K562 (cell line): ENCODE data around the gene MYO5C.

Experiments used
- EP300 ChIP-seq: IDR thresholded peaks from 2 replicates; pipeline ENCODE4 v1.6.1; 2012; ENCODE audit warnings: low read length, improper control_type of control experiment
- EZH2 ChIP-seq: IDR thresholded peaks from 2 replicates; pipeline ENCODE4 v1.6.1; 2012; ENCODE audit warnings: low read depth, mild to moderate bottlenecking, inconsistent platforms, low read length, borderline replicate concordance
- FOXJ3 ChIP-seq: sonication (generic); formaldehyde crosslinking; IDR thresholded peaks from 2 replicates; pipeline ENCODE4 v1.4.0; 2020; ENCODE audit warnings: mild to moderate bottlenecking, missing genetic modification reagents
- GATAD2A ChIP-seq: fragments of 450-650 bp; IDR thresholded peaks from 2 replicates; pipeline ENCODE4 v1.6.1; 2017
- IRF2 ChIP-seq: sonication (generic); formaldehyde crosslinking; IDR thresholded peaks from 2 replicates; pipeline ENCODE4 v1.8.1; 2022; ENCODE audit warnings: mild to moderate bottlenecking, missing genetic modification reagents
- MAFK ChIP-seq: IDR thresholded peaks from 2 replicates; pipeline ENCODE4 v1.6.1; 2011; ENCODE audit warnings: low read length, improper control_type of control experiment
- NCOA4 ChIP-seq: fragments of 450-650 bp; IDR thresholded peaks from 2 replicates; pipeline ENCODE4 v1.6.1; 2018; ENCODE audit warnings: mild to moderate bottlenecking; ENCODE audit not compliant: partially characterized antibody
- ZNF224 ChIP-seq: sonication (generic); formaldehyde crosslinking; IDR thresholded peaks from 2 replicates; pipeline ENCODE4 v1.8.0; 2022; ENCODE audit warnings: mild to moderate bottlenecking, missing genetic modification reagents
- TF ChIP-seq, protein P1 (sequence below): fragments of 450-650 bp; IDR thresholded peaks from 2 replicates; pipeline ENCODE4 v1.6.1; 2016; ENCODE audit warnings: antibody characterized with exemption
- TF ChIP-seq, protein P2 (sequence below): fragments of 450-650 bp; IDR thresholded peaks from 2 replicates; pipeline ENCODE4 v1.6.1; 2017; ENCODE audit warnings: mild to moderate bottlenecking, moderate library complexity
- TF ChIP-seq, protein P3 (sequence below), 2 experiments: fragments of 200-800 bp in 1 of 2; sonication (Bioruptor generic) in 1 of 2; sonication (generic) in 1 of 2; formaldehyde crosslinking in 1 of 2; IDR thresholded peaks in 1 of 2; conservative IDR thresholded peaks in 1 of 2; 2 replicates each; pipeline versions ENCODE4 v1.5.0 to v1.6.1; 2016 to 2020; ENCODE audit warnings: missing compliant biosample characterization in 1 of 2, missing genetic modification characterization in 1 of 2, missing genetic modification reagents in 1 of 2
- TF ChIP-seq, protein P4 (sequence below): sonication (generic); formaldehyde crosslinking; IDR thresholded peaks from 2 replicates; pipeline ENCODE4 v1.8.1; 2023; ENCODE audit warnings: mild to moderate bottlenecking, missing genetic modification reagents
- TF ChIP-seq, protein P5 (sequence below): fragments of 250-450 bp; sonication (Bioruptor Pico); IDR thresholded peaks from 2 replicates; pipeline ENCODE4 v1.4.0; 2020; ENCODE audit warnings: mild to moderate bottlenecking, moderate library complexity

DNA sequence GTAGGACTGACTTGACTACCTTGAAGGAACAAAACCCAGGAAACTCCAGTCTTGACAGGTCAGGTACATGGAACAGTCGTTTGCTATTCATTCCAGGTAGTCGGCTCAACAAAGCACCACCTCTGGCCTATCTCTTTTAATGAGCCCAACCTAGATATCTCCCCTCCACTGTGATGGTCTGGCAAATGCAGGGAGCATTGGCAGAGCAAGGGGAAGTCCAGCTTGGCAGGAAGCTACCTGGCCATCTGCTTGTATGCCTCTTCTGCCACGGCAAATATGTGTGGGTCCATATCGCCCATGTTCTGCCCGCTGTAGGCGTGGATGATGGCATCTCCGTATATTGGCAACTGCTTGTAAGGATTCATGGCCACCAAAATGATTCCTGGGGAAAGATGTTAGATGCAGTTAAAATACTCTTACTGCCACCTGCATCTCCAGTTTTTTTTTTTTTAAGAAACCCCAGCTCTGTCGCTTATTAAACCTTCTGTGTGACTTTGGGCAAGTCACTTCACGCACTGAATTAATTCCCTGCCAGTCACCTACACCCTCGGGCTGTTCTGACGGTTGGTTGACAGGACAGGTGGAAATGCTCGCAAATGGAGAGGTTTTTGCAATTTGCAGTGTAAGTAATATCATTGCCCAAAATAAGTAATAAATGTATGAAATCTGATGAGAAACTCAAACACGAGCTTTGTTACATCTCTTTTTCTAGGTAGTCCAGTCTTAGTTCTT is 16.8 kb downstream of the MYO5C start:
- TF ChIP-seq, protein P1, sequence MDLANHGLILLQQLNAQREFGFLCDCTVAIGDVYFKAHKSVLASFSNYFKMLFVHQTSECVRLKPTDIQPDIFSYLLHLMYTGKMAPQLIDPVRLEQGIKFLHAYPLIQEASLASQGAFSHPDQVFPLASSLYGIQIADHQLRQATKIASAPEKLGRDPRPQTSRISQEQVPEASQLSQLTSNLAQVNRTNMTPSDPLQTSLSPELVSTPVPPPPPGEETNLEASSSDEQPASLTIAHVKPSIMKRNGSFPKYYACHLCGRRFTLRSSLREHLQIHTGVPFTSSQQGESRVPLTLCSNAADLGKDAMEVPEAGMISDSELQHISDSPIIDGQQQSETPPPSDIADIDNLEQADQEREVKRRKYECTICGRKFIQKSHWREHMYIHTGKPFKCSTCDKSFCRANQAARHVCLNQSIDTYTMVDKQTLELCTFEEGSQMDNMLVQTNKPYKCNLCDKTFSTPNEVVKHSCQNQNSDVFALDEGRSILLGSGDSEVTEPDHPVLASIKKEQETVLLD: no peak
- TF ChIP-seq NCOA4: no peak
- TF ChIP-seq ZNF224 (CRISPR knock-in tag): no peak
- no peak for TF ChIP-seq FOXJ3 (CRISPR knock-in tag)
- TF ChIP-seq EP300: no peak
- TF ChIP-seq, protein P2, sequence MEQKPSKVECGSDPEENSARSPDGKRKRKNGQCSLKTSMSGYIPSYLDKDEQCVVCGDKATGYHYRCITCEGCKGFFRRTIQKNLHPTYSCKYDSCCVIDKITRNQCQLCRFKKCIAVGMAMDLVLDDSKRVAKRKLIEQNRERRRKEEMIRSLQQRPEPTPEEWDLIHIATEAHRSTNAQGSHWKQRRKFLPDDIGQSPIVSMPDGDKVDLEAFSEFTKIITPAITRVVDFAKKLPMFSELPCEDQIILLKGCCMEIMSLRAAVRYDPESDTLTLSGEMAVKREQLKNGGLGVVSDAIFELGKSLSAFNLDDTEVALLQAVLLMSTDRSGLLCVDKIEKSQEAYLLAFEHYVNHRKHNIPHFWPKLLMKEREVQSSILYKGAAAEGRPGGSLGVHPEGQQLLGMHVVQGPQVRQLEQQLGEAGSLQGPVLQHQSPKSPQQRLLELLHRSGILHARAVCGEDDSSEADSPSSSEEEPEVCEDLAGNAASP: no peak
- TF ChIP-seq, protein P3, sequence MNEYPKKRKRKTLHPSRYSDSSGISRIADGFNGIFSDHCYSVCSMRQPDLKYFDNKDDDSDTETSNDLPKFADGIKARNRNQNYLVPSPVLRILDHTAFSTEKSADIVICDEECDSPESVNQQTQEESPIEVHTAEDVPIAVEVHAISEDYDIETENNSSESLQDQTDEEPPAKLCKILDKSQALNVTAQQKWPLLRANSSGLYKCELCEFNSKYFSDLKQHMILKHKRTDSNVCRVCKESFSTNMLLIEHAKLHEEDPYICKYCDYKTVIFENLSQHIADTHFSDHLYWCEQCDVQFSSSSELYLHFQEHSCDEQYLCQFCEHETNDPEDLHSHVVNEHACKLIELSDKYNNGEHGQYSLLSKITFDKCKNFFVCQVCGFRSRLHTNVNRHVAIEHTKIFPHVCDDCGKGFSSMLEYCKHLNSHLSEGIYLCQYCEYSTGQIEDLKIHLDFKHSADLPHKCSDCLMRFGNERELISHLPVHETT (CRISPR knock-in tag; conservative IDR thresholded peaks at IDR 0.05 in 1 of 2, IDR thresholded peaks at IDR 0.05 in 1 of 2): no peak
- no peak for TF ChIP-seq MAFK
- no peak for TF ChIP-seq GATAD2A
- TF ChIP-seq, protein P4, sequence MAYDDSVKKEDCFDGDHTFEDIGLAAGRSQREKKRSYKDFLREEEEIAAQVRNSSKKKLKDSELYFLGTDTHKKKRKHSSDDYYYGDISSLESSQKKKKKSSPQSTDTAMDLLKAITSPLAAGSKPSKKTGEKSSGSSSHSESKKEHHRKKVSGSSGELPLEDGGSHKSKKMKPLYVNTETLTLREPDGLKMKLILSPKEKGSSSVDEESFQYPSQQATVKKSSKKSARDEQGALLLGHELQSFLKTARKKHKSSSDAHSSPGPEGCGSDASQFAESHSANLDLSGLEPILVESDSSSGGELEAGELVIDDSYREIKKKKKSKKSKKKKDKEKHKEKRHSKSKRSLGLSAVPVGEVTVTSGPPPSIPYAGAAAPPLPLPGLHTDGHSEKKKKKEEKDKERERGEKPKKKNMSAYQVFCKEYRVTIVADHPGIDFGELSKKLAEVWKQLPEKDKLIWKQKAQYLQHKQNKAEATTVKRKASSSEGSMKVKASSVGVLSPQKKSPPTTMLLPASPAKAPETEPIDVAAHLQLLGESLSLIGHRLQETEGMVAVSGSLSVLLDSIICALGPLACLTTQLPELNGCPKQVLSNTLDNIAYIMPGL (CRISPR knock-in tag): no peak
- TF ChIP-seq, protein P5, sequence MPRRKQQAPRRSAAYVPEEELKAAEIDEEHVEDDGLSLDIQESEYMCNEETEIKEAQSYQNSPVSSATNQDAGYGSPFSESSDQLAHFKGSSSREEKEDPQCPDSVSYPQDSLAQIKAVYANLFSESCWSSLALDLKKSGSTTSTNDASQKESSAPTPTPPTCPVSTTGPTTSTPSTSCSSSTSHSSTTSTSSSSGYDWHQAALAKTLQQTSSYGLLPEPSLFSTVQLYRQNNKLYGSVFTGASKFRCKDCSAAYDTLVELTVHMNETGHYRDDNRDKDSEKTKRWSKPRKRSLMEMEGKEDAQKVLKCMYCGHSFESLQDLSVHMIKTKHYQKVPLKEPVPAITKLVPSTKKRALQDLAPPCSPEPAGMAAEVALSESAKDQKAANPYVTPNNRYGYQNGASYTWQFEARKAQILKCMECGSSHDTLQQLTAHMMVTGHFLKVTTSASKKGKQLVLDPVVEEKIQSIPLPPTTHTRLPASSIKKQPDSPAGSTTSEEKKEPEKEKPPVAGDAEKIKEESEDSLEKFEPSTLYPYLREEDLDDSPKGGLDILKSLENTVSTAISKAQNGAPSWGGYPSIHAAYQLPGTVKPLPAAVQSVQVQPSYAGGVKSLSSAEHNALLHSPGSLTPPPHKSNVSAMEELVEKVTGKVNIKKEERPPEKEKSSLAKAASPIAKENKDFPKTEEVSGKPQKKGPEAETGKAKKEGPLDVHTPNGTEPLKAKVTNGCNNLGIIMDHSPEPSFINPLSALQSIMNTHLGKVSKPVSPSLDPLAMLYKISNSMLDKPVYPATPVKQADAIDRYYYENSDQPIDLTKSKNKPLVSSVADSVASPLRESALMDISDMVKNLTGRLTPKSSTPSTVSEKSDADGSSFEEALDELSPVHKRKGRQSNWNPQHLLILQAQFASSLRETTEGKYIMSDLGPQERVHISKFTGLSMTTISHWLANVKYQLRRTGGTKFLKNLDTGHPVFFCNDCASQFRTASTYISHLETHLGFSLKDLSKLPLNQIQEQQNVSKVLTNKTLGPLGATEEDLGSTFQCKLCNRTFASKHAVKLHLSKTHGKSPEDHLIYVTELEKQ (CRISPR knock-in tag): no peak
- TF ChIP-seq EZH2: no peak
- TF ChIP-seq IRF2: no peak
